Measurements from ENCODE around the gene CDK19. TPM values are rescaled to one million over a fixed set of nuclear protein-coding genes. Genes with fewer than 3 reads are reported as not detected.
"Not testable (repeated sequence)": the region's sequence is repeated elsewhere in the genome, so short reads cannot be mapped to it uniquely, and the experiment has no call there.

Gene CDK19
- total RNA-seq, 1 donor from 2014 or later, result 41.6 TPM

DNA sequence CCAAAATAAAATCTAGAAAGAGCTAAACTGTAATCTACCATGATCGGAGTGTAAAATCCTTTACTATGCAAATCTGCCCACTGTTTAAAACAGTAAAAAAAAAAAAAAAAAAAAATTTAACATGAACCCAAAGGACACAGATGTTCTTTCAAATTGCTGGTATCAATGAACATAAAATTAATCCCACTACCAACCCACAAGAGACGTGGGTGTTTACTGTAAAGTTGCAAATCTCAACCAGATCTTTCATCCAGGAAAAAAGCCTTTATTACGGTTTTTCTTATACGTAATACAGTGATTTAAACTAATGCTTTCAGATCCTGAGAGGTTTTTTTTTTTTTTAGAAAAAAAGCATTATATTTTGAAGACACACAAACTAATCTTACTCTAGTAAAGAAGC is 2.5 kb downstream of the CDK19 start:
- no peak overlapping the region for H3K27ac Mint-ChIP-seq
- no peak for DNase-seq (ENCODE audit: low spot score in 2 of 2, unreplicated experiment in 2 of 2)
- peaks cover 18% of the 10 kb centered on the region for H3K4me1 Mint-ChIP-seq
- no peaks in the 10 kb centered on the region for H3K27me3 Mint-ChIP-seq (ENCODE audit: low read depth)
- TF ChIP-seq CTCF (IDR thresholded peaks at IDR 0.05; ENCODE audit: unreplicated experiment), result no peak
- no peak overlapping the region for H3K4me3 Mint-ChIP-seq
- peaks cover 8% of the 10 kb centered on the region for H3K9me3 Mint-ChIP-seq
- H3K36me3 Mint-ChIP-seq, result peaks cover 7% of the 10 kb centered on the region

DNA sequence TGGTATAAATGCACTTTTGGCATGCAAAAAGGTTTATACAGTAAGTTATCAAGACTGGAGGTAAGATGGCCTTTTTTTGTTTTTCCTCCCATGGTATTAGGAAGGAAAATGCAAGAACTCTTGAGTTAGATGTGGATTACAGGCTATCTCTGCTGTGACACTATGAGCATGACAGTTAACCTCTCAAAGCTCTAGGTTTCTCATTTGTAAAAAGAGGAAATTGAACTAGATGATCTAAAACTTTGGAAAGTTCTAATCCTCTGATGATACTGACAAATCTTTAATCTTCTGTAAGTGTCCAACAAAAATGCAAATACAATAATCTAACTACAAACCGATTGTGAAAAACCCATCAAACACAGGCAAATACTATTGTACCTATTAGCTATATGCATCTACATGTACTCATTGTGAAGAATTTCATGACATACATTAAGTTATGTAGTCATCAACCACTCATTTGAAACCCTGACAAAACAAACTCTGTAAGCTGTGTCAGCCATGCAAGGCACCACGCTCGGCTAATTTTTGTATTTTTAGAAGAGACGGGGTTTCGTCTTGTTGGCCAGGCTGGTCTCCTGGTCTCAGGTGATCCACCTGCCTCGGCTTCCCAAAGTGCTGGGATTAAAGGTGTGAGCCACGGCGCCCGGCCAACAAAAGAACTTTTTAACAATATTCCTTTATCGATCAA is 4.2 kb downstream of the CDK19 start:
- Mint-ChIP-seq H3K36me3 (peaks cover 8% of the 10 kb centered on the region), H3K9me3 (peaks cover 8% of the 10 kb centered on the region), H3K27me3 (ENCODE audit: low read depth) (no peaks in the 10 kb centered on the region), H3K27ac (no peak overlapping the region), H3K4me3 (no peak overlapping the region), H3K4me1 (peaks cover 12% of the 10 kb centered on the region)
- DNase-seq (ENCODE audit: low spot score in 2 of 2, unreplicated experiment in 2 of 2), result no peak
- no peak for TF ChIP-seq CTCF (IDR thresholded peaks at IDR 0.05; ENCODE audit: unreplicated experiment)

GRCh38 chr6:110809792-110810191 is 5.5 kb downstream of the CDK19 start:
- no peak overlapping the region for H3K27ac Mint-ChIP-seq
- TF ChIP-seq CTCF (IDR thresholded peaks at IDR 0.05; ENCODE audit: unreplicated experiment), result no peak
- H3K4me1 Mint-ChIP-seq, result peaks cover 11% of the 10 kb centered on the region
- DNase-seq (ENCODE audit: low spot score in 2 of 2, unreplicated experiment in 2 of 2), result no peak
- H3K4me3 Mint-ChIP-seq, result no peak overlapping the region
- H3K36me3 Mint-ChIP-seq, result peaks cover 12% of the 10 kb centered on the region
- peaks cover 10% of the 10 kb centered on the region for H3K9me3 Mint-ChIP-seq
- no peaks in the 10 kb centered on the region for H3K27me3 Mint-ChIP-seq (ENCODE audit: low read depth)

GRCh38 chr6:110802175-110802574 is 13.1 kb downstream of the CDK19 start:
- Mint-ChIP-seq H3K36me3 (peaks cover 30% of the 10 kb centered on the region), H3K9me3 (peaks cover 28% of the 10 kb centered on the region)
- H3K27me3 Mint-ChIP-seq (ENCODE audit: low read depth); H3K4me3 Mint-ChIP-seq; H3K4me1 Mint-ChIP-seq; H3K27ac Mint-ChIP-seq; DNase-seq (ENCODE audit: low spot score in 2 of 2, unreplicated experiment in 2 of 2): not testable (repeated sequence)

DNA sequence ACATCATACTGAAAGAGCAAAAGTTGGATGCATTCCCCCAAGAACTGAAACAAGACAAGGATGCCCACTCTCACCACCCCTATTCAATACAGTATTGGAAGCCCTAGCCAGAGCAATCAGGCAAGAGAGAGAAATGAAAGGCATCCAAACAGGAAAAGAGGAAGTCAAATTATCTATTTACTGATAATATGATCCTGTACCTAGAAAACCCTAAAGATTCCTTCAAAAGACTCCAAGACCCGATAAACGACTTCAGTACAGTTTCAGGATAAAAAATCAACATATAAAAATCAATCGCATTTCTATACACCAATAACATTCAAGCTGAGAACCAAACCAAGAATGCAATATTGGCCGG is 14.5 kb downstream of the CDK19 start:
- H3K9me3 Mint-ChIP-seq, result peaks cover 28% of the 10 kb centered on the region
- H3K4me1 Mint-ChIP-seq, result no peaks in the 10 kb centered on the region
- no peaks in the 10 kb centered on the region for H3K27me3 Mint-ChIP-seq (ENCODE audit: low read depth)
- DNase-seq (ENCODE audit: low spot score in 2 of 2, unreplicated experiment in 2 of 2), result no peak
- H3K4me3 Mint-ChIP-seq, result no peak overlapping the region
- peaks cover 28% of the 10 kb centered on the region for H3K36me3 Mint-ChIP-seq
- H3K27ac Mint-ChIP-seq, result no peak overlapping the region
- TF ChIP-seq CTCF (IDR thresholded peaks at IDR 0.05; ENCODE audit: unreplicated experiment), result no peak

GRCh38 chr6:110800196-110800838 is 15.0 kb downstream of the CDK19 start:
- no peak overlapping the region for H3K4me3 Mint-ChIP-seq
- peaks cover 28% of the 10 kb centered on the region for H3K9me3 Mint-ChIP-seq
- peaks cover 28% of the 10 kb centered on the region for H3K36me3 Mint-ChIP-seq
- no peaks in the 10 kb centered on the region for H3K27me3 Mint-ChIP-seq (ENCODE audit: low read depth)
- H3K4me1 Mint-ChIP-seq, result no peaks in the 10 kb centered on the region
- DNase-seq (ENCODE audit: low spot score in 2 of 2, unreplicated experiment in 2 of 2), result no peak
- H3K27ac Mint-ChIP-seq, result no peak overlapping the region
- TF ChIP-seq CTCF (IDR thresholded peaks at IDR 0.05; ENCODE audit: unreplicated experiment), result no peak

Data from mesothelial cell of epicardium (in vitro differentiated cells).